Sciatic nerve (tissue), 2 donors: ENCODE measurements around the gene CSF3. TPM values are rescaled to one million over a fixed set of nuclear protein-coding genes. Genes with fewer than 3 reads are reported as not detected.
"Not testable (repeated sequence)": the region's sequence is repeated elsewhere in the genome, so short reads cannot be mapped to it uniquely, and the experiment has no call there.

Experiments used
- ATAC-seq: fragments of 200-7000 bp; cut with Tn5 transposase; one replicate; pipeline ENCODE4 v1.9.1; 2020; ENCODE audit warnings: mild to moderate bottlenecking, moderate library complexity
- DNase-seq: peaks from one replicate; pipeline ENCODE4 v3.0.0-alpha.2; 2020; ENCODE audit warnings: low spot score
- intact Hi-C: fragments of 100-400 bp; cut with DNase I; formaldehyde crosslinking; loops from one replicate; pipeline ENCODE4 v1.14.2; 2022
- total RNA-seq: library from RNA; stranded (reverse); fragmentation: NEBNext Ultra II Directional; extraction: Animal tissue kit (Norgen Biotek cat#: 25700); gene quantifications from one replicate; pipeline ENCODE4 v1.2.1, GENCODE V29; 2021
- donor health status: DM: no; HTN: no; CAD: no.
- donor health status: DM: no; HTN: no; CAD: no.

The CSF3 gene
- total RNA-seq, 1 donor from 2014 or later: 2.3 TPM

DNA sequence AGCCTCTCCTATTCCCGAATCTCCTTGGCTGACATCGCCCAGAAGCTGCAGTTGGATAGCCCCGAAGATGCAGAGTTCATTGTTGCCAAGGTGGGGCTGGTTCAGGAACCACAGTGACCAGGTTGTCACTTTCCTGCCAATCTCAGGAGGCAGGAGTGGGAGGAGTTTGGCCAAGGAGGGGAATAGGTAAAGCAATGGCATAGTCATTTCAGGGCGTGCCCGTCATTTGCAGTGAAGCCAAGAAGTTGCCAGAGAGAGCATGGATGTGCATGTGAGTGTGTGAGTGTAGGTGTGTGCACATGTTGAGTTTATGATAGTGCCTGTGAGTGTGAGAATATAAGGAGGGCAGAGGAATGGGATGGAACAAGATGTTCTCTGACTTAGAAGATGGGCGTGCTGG lies 19.8 kb upstream of the CSF3 start:
- no peak for ATAC-seq
- intact Hi-C loops: no loop called here

GRCh38 chr17:39996162-39996561 lies 19.1 kb upstream of the CSF3 start:
- DNase-seq (no peak), ATAC-seq (peak; percentile 7)
- intact Hi-C loops: no loop called here

More for the DNA sequence above, 19.8 kb upstream of the CSF3 start:
- no peak for DNase-seq

GRCh38 chr17:39996800-39997199 lies 18.4 kb upstream of the CSF3 start:
- ATAC-seq: peak; percentile 89
- intact Hi-C loops: no loop called here
- no peak for DNase-seq

DNA sequence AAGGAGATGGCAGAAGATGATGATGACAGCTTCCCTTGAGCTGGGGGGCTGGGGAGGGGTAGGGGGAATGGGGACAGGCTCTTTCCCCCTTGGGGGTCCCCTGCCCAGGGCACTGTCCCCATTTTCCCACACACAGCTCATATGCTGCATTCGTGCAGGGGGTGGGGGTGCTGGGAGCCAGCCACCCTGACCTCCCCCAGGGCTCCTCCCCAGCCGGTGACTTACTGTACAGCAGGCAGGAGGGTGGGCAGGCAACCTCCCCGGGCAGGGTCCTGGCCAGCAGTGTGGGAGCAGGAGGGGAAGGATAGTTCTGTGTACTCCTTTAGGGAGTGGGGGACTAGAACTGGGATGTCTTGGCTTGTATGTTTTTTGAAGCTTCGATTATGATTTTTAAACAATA lies 17.7 kb upstream of the CSF3 start:
- DNase-seq (no peak), ATAC-seq (peak; percentile 20)
- intact Hi-C loops: no loop called here

DNA sequence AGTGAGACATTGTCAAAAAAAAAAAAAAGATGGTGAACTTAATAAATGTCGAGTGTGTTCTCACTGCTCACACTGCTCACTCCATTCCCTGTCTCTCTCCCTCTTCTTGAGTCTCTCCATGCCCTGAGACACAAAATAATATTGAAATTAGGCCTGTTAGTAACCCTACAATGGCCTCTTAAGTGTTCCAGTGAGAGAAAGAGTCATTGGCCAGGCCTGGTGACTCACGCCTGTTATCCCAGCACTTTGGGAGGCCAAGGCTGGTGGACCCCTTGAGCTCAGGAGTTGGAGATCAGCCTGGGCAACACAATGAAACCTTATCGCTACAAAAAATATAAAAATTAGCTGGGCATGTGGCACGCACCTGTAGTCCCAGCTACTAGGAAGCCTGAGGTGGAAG lies 16.2 kb upstream of the CSF3 start:
- DNase-seq (no peak), ATAC-seq (no peak)
- intact Hi-C loops: no loop called here

- DNase-seq (no peak), ATAC-seq (no peak)
- intact Hi-C loops: no loop called here
Measured at GRCh38 chr17:40000161-40000560, 15.1 kb upstream of the CSF3 start.

GRCh38 chr17:40001335-40001734 lies 13.9 kb upstream of the CSF3 start:
- intact Hi-C loops, DNase-seq, ATAC-seq: not testable (repeated sequence)

DNA sequence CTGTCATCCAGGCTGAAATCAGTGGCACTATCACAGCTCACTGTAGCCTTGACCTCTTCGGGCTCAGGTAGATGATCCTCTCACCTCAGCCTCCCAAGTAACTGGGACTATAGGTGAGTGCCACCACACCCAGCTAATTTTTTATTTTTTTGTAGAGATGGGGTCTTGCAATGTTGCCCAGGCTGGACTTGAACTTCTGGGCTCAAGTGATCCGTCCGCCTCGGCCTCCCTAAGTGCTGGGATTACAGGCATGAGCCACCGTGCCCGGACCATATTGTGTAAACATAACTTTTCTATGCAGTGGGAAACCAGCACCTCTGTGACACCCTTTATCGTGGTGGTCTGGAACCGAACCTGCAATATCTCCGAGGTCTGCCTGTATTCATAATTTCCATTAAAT lies 11.2 kb upstream of the CSF3 start:
- DNase-seq: no peak
- ATAC-seq: no peak
- intact Hi-C loops: no loop called here

- DNase-seq: no peak
- ATAC-seq: no peak
- intact Hi-C loops: no loop called here
Measured at GRCh38 chr17:40004712-40005111, 10.5 kb upstream of the CSF3 start.

GRCh38 chr17:40005520-40005919 lies 9.7 kb upstream of the CSF3 start:
- no peak for ATAC-seq
- no peak for DNase-seq
- intact Hi-C loops: no loop called here

- intact Hi-C loops: loop anchor here (10.0 kb wide), 1 partner anchor 184 kb away; no protein-coding TSS in a partner anchor
- not testable (repeated sequence) for ATAC-seq, DNase-seq
Measured at GRCh38 chr17:40010946-40011500, 4.2 kb upstream of the CSF3 start.

GRCh38 chr17:40012017-40012647 lies 3.1 kb upstream of the CSF3 start:
- not testable (repeated sequence) for ATAC-seq, DNase-seq
- intact Hi-C loops: loop anchor here (10.0 kb wide), 1 partner anchor 183 kb away; no protein-coding TSS in a partner anchor

GRCh38 chr17:40014375-40014980 lies 762 bp upstream of the CSF3 start:
- intact Hi-C loops: loop anchor here (10.0 kb wide), 1 partner anchor 180 kb away; no protein-coding TSS in a partner anchor
- peak; percentile 19 for ATAC-seq
- DNase-seq: no peak

- no peak for DNase-seq
- ATAC-seq: no peak
- intact Hi-C loops: loop anchor here (10.0 kb wide), 1 partner anchor 179 kb away; no protein-coding TSS in a partner anchor
Measured at GRCh38 chr17:40015998-40016985, 1.1 kb downstream of the CSF3 start.

- intact Hi-C loops: loop anchor here (10.0 kb wide), 1 partner anchor 177 kb away; no protein-coding TSS in a partner anchor
- ATAC-seq: no peak
Measured at GRCh38 chr17:40017422-40018080, 2.3 kb downstream of the CSF3 start.

GRCh38 chr17:40018211-40019121 lies 3.2 kb downstream of the CSF3 start:
- intact Hi-C loops: loop anchor here (10.0 kb wide), 1 partner anchor 176 kb away; no protein-coding TSS in a partner anchor
- DNase-seq: no peak
- peak; percentile 39 for ATAC-seq

More at GRCh38 chr17:40017422-40018080, 2.3 kb downstream of the CSF3 start:
- DNase-seq: no peak
